Peyer's patch (tissue), 4 donors: ENCODE results near the gene PDE2A. TPM values are rescaled to one million over a fixed set of nuclear protein-coding genes. Genes with fewer than 3 reads are reported as not detected.

Experiments
- DNase-seq, 3 donors: peaks; one replicate each; pipeline ENCODE4 v3.0.0-alpha.2; 2017 to 2019
- H3K27ac ChIP-seq, 4 donors: fragments of 200-600 bp; sonication (generic); one replicate each; pipeline ENCODE4 v1.5.1; 2016 to 2019
- H3K27me3 ChIP-seq, 2 donors: fragments of 200-600 bp; sonication (generic); one replicate each; pipeline ENCODE4 v1.5.1; 2019
- H3K36me3 ChIP-seq, 3 donors: fragments of 200-600 bp; sonication (generic); one replicate each; pipeline ENCODE4 v1.5.1; 2016 to 2019
- H3K4me1 ChIP-seq, 4 donors: fragments of 200-600 bp; sonication (generic); one replicate each; pipeline ENCODE4 v1.5.1; 2016 to 2019
- H3K4me3 ChIP-seq, 4 donors: fragments of 200-600 bp; sonication (generic); 1 replicate in 3 of 4; 2 replicates in 1 of 4; pipeline ENCODE4 v1.5.1; 2016 to 2019; ENCODE audit warnings: mild to moderate bottlenecking in 1 of 4
- H3K9me3 ChIP-seq, 4 donors: fragments of 200-600 bp; sonication (generic); one replicate each; pipeline ENCODE4 v1.5.1; 2016 to 2019; ENCODE audit warnings: mild to moderate bottlenecking in 1 of 4
- CTCF ChIP-seq, 6 experiments: fragments of 450-650 bp in 4 of 6; fragments of 200-600 bp in 2 of 6; sonication (generic) in 1 of 6; IDR thresholded peaks; one replicate each; pipeline ENCODE4 v1.5.1; 2017 to 2019; ENCODE audit warnings: antibody characterized with exemption in 6 of 6, mild to moderate bottlenecking in 3 of 6, moderate library complexity in 1 of 6
- POLR2A ChIP-seq, 2 donors: fragments of 450-650 bp; IDR thresholded peaks; one replicate each; pipeline ENCODE4 v1.5.1; 2017; ENCODE audit warnings: antibody characterized with exemption in 2 of 2, mild to moderate bottlenecking in 2 of 2, moderate library complexity in 2 of 2
- total RNA-seq, 4 donors: library from RNA; depleted of rRNA; stranded (reverse); fragments of >200 nt; gene quantifications; one replicate each; pipeline ENCODE4 v1.1.0, GENCODE V29; 2016

Gene PDE2A
- total RNA-seq, 4 donors from 2014 or later, result 8.4 to 75.9 (median 33.1) TPM

GRCh38 chr11:72678524-72678923 lies 4.3 kb upstream of the PDE2A start:
- H3K4me3 ChIP-seq, result no peak overlapping the region
- no peaks in the 10 kb centered on the region for H3K36me3 ChIP-seq
- no peak for DNase-seq
- peaks cover 0 to 4% of the 10 kb centered on the region in 2 donors for H3K27me3 ChIP-seq
- peaks cover 0 to 5% (median 0%) of the 10 kb centered on the region in 4 donors for H3K4me1 ChIP-seq
- TF ChIP-seq CTCF (IDR thresholded peaks at IDR 0.05) (no peak), POLR2A (IDR thresholded peaks at IDR 0.05) (no peak)
- H3K27ac ChIP-seq, result no peak overlapping the region
- no peaks in the 10 kb centered on the region for H3K9me3 ChIP-seq

DNA sequence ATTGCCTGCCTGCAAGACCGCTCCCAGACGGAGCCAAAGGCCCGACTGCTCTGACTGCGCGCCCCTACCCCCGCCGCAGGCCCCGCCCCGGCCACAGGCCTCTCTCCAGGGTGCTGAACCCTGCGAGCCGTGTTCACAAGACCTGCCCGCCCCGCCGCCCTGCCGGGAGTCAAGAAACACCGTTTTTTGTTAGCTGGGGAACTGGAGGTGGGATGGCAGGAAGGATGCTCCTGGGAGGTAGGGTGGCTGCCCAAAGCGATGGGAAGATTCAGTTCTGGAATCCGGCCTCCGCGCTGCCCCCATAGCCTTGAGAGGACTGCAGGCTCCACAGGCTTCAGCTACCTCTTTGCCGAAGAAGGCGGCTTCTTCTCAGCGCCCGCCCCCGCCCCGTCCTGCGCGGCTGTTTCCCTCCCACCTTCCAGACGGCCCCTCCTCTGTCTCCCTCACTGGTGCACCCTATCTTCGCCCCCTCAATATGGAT lies 2.7 kb upstream of the PDE2A start:
- Histone ChIP-seq H3K27ac (no peak overlapping the region), H3K27me3 (peaks cover 0 to 9% of the 10 kb centered on the region in 2 donors), H3K4me3 (no peak overlapping the region), H3K9me3 (no peaks in the 10 kb centered on the region), H3K4me1 (peaks cover 0 to 5% (median 0%) of the 10 kb centered on the region in 4 donors), H3K36me3 (no peaks in the 10 kb centered on the region)
- TF ChIP-seq POLR2A (IDR thresholded peaks at IDR 0.05) (no peak), CTCF (IDR thresholded peaks at IDR 0.05) (no peak)
- peak; percentile 36 to 73 (median 69) for DNase-seq

GRCh38 chr11:72675221-72675620 lies 999 bp upstream of the PDE2A start:
- peaks cover 0 to 5% (median 0%) of the 10 kb centered on the region in 4 donors for H3K4me1 ChIP-seq
- no peak overlapping the region for H3K4me3 ChIP-seq
- no peaks in the 10 kb centered on the region for H3K36me3 ChIP-seq
- H3K27me3 ChIP-seq, result peaks cover 0 to 9% of the 10 kb centered on the region in 2 donors
- H3K27ac ChIP-seq, result no peak overlapping the region
- TF ChIP-seq POLR2A (IDR thresholded peaks at IDR 0.05) (no peak), CTCF (IDR thresholded peaks at IDR 0.05) (no peak)
- no peak for DNase-seq
- H3K9me3 ChIP-seq, result no peaks in the 10 kb centered on the region

- Histone ChIP-seq H3K4me3 (no peak overlapping the region), H3K27me3 (peaks cover 0 to 6% of the 10 kb centered on the region in 2 donors), H3K27ac (no peak overlapping the region), H3K4me1 (peaks cover 0 to 5% (median 0%) of the 10 kb centered on the region in 4 donors), H3K9me3 (no peaks in the 10 kb centered on the region), H3K36me3 (no peaks in the 10 kb centered on the region)
- TF ChIP-seq POLR2A (IDR thresholded peaks at IDR 0.05) (no peak), CTCF (IDR thresholded peaks at IDR 0.05) (no peak)
- no peak for DNase-seq
These were observed 809 bp downstream of the PDE2A start for GRCh38 chr11:72673284-72673942.

DNA sequence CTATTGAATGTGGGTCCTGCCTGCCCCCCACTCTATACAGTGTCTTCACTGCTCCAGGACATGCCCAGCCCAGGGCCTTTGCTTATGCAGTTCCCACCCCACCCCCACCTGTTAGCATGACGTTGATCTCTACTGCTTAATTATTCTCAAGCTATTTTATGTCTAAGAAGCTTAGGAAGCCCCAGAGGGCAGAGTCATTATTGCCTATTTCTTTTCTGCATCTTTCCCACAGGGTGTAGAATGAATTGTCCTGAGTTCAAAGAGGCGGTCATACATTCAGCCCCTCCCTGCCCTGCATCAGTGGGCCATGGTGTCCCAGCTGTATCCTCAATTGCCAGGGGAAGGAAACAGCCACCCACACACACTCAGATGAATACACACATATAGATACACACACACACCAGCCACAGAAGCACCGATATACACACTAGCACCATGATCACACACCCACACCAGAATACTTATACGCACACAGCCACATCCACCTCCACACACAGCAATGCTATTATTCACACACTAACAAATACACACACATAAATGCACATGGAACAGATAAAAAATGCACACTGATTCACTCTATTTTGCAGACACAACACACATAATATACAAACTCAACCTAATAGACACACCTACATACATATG lies 1.5 kb downstream of the PDE2A start:
- no peak for DNase-seq
- no peaks in the 10 kb centered on the region for H3K36me3 ChIP-seq
- TF ChIP-seq CTCF (IDR thresholded peaks at IDR 0.05) (no peak), POLR2A (IDR thresholded peaks at IDR 0.05) (no peak)
- no peak overlapping the region for H3K4me3 ChIP-seq
- no peak overlapping the region for H3K27ac ChIP-seq
- peaks cover 0 to 5% of the 10 kb centered on the region in 2 donors for H3K27me3 ChIP-seq
- H3K9me3 ChIP-seq, result no peaks in the 10 kb centered on the region
- peaks cover 0 to 5% (median 0%) of the 10 kb centered on the region in 4 donors for H3K4me1 ChIP-seq
